Measurements from ENCODE around the gene PCGF5.
"Not testable (repeated sequence)": the region's sequence is repeated elsewhere in the genome, so short reads cannot be mapped to it uniquely, and the experiment has no call there.

Gene PCGF5

DNA sequence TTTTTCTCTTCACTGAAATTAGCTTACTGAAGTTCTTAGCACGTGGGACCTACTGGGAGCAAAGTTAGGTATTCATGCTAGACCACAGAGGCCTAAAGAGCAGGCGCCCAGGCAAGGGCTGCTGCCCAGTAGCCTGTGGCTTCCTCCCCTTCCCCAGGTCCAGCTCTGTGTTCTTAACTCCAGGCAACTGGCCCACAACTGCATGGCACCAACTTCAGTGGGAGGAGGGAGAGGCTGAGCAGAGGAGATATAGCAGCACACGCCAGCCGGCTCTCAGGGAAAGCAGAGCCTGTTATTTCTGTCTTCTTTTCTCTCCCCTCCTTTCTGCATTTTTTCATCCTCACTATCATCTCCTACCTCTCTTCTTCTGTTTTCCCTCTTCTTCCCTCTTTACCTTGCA is 67.4 kb downstream of the PCGF5 start:
- no peak for DNase-seq

DNA sequence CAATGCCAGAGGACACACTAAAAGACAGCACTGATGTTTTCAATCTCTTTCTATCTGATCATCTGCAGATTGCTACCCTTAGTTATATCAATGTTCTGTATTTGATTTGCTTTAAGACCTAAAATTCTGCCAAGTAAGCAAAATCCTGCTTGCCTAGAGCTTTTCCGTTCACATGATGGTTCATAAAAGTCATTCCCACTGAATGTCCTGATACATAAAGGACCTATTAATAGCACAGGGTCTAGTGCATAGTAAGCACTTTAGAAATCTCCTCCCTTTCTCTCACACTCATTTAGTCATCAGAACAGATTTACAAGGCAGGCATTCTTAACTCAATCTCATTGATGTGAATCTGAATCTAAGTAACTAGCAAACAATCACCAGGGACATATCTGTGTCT is 68.8 kb downstream of the PCGF5 start:
- no peak for DNase-seq

DNA sequence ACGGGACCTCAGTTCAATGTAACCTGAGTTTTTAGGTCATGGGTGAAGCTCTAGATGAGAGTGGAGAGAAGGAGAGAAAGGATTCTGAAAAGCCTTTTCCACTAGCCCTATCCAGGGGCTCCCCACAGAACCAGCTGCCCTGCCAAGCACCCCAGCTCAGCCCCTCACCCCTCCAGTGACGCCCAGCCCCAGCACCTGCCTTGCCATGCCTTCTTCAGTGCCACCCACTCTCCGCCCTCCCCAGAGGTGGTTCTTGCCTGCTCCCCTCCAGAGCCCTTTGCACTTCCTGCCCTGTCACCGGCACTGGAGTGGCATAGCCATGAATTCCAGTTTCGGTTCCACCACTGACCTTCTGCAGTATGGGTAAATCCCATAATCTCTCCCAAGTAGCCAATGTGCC is 70.1 kb downstream of the PCGF5 start:
- DNase-seq = no peak

DNA sequence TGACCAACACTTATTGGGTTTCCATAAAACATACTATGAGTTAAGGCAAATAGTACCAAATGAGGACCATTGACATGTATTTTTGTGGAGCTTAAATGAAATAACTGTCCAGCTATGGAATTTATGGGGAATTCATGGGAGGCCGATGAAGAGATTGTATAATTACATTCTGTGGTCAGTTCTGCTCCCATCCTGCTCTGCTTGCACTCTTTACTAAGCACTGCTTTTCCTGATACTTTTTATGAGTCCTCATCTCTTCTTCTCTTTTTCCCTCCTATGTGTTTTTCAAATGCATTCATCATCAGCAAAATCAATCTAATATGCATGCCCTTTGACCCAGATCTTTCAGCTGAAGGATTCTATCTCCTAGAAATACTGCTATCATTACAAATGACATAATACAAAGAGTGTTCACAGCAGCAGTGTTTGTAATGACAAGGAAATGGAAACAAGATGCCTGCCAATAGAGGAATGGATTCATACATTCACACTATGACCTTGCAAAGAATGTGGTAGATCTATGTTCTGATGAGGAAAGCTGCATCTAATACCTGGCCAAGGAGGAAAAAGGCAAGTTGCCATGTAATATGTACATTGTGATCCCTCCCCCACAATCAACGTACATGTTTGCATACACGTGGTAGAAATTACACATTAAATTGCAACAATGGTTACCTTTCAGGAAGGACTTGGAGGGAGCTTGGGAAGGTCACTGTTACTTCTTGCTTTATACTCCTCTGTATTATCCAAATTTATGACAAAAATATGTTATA is 73.9 kb downstream of the PCGF5 start:
- no peak for DNase-seq

DNA sequence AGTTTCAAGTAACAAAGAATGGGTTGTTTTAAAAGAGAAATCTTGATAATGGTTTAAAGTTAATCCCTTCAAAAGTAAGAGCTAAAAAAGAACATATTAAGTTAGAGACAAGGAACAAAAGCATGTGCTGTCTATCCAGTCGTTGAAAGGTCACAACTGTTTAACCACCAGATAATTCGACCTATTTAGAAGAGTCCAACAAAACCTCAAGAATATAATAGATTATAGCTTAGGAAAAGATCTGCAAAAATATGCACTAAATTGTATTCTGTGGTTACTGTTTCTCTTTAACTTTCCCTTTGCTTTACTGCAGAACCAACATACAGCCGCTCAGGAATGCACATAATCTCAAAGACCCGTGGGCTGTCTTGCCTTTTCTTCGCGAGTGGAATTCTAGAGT is 74.9 kb downstream of the PCGF5 start:
- DNase-seq = no peak

DNA sequence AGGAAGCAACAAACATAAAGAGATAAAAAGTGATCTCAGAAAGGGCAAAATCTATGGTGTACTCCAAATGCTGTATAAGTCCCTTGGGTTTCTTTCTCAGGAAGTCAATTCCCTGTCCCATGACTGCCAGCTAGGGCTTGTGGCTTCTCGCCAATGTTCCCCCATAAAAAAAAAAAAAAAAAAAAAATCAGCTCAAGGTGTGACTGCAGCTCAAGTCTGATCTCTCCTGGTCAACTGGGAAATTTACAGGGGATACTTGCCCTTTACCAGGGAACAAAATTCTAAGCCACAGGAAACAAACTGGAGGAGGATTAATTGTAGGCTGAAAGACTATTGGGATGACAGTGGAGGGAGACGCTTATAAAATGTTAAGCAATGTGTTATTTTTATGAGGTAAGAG is 76.0 kb downstream of the PCGF5 start:
- peak; percentile 27 for DNase-seq

DNA sequence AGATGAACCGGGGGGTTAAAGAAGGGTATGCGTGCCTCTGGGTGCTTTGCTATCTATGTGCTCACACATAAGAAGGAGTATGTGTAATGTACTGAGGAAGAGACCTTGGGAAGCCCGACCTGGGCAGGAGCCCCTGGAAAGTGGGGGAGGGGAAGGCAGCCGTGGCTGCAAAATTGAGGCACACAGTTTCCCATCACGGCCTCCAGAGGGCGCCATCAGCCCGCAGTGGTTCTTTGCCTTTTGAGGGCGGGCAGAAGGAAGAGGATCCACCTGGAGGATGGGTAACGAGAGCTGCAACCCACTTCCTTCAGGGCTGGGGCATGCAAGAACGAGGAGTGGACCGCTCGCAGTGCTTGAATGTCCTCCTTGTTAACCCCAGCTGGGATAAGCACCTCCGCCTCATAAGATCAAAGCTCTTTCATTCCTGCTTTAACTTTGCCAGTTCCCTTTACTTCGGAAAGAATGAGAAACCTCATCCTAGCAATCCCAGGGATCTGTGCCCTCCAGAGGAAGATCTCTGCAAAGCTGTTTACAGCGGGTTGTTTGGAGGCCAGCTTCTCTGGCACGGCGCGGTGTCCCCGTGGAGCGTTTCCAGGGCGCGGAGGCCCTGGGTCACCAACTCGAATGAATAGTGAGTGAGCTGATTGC is 77.9 kb downstream of the PCGF5 start:
- peak; percentile 86 for DNase-seq

DNA sequence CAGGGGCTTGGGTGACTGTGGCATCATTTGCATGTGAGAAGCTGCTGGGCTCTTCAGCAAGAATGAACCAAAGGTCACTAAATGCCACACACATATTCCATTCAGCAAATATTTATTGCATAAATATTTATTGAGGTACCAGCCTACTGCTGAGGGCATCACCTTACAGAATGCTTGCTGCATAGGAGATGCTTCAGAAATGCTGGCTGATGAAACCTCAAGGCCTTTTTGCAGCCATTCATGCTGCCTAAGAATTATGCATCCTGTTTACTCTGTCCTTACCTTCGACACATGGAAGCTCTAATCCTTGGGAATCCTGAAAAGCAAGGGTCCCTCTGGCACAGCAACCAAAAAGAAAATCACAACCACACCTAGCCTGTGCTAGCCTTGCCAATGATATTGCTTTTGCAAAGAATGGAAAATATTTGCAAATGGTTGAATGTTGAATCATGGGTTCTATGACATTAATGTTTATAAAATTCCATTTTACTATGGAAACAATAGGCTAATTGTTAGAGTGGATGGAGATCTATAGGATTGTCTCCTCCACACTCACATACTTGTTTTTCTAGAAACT is 79.6 kb downstream of the PCGF5 start:
- DNase-seq = no peak

DNA sequence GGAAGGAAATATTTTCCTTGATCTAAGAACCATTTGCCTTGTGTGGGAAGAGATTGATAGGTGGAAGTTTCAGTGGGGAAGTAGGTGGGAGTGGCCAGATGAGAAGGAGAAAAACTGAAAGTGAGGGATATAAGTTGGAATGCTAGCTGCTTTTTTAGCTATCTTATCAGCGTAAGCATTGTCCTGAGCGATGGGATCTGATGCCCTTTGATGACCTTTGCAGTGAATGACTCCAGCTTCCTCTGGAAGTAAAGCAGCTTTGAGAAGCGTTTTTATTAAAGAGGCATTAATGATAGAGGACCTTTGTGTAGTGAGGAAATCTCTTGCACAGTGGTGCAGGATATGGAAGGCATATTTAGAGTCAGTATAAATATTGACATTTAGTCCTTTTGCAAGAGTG is 82.5 kb downstream of the PCGF5 start:
- not testable (repeated sequence) for DNase-seq

DNA sequence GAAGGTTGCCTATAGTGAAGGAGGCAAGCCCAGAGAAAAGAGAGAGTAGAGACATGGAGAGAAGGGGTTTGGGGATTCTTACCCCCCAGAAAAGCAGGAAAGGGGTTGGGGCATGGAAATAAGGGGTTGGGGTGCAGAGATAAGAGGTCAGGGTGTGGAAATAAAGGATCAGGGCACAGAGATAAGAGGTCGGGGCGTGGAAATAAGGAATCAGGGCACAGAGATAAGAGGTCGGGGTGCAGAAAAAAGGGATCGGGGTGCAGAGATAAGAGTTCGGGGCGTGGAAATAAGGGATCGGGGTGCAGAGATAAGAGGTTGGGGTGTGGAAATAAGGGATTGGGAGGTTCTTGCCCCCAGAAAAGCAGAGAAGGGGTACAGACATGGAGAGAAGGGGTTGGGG is 85.5 kb downstream of the PCGF5 start:
- not testable (repeated sequence) for DNase-seq

DNA sequence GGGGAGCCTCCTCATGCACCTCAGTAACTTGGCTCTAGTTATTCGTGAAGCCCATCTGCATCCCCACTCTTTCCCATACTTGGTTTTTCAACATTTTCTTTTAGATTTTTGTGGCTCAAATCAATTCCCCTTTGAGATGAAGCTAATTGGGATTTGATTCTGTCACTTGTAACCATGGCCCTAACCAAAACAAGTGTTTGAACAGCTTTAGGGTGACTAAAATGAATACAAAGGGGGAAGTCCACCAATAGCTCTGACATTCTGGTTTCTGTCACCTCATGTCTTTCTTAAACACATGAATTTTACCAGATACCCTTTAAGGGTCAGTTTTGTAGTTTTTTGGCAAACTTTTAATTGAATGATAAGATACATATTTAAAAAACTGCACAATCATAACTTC is 87.0 kb downstream of the PCGF5 start:
- DNase-seq = no peak

DNA sequence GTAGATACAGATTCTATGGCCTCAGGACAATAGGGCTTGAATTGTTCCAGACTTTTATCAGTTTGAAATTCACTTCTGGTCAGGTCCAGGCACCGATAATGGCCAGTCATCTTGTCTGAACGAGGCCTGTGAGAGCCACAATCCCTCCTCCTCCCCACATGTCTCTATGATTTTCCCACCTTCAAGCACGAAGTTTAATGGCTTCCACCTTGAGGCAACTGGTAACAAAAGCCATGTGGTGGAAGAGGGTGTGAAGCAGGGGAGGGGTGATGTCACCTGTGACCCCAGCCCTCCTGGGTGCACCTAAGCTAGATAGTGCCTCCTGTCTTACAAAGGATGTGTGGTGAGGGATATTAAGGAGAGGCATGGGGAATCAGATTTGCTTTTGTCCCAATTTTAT is 89.2 kb downstream of the PCGF5 start:
- no peak for DNase-seq

DNA sequence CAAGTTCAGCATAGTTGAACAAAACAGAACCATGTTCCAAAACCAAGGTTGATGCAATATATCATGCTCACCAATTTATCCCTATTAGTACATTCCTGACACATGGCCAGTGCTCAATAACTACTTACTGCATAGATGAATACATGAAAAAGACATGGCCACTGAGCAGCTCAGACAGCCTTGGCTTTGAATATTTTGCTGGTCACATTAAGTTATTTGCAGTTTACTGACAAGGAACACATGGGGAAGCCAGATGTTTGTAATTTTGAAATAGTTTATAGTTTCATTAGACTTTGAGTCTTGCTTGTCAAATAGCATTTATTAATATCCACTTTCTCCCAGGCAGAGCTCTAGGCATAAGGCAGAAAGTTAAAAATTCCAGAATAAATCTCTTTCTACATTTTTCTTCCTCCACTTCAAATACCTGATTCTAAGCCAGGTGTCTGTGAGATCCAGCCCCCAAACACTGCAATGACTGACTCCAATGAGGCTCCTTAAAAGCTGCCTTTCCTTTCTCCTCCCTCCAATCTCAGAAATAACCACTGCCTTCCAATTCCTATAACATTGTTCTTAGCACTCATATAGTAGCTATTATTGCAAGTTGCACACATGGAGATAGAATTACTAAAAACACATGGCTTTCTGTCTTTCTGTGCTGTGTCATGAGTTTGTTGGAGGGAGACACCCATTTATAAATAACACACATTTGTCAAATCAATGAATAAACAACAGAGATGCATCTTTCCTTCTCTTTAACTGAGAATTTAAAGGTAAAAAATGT is 91.3 kb downstream of the PCGF5 start:
- DNase-seq = no peak

DNA sequence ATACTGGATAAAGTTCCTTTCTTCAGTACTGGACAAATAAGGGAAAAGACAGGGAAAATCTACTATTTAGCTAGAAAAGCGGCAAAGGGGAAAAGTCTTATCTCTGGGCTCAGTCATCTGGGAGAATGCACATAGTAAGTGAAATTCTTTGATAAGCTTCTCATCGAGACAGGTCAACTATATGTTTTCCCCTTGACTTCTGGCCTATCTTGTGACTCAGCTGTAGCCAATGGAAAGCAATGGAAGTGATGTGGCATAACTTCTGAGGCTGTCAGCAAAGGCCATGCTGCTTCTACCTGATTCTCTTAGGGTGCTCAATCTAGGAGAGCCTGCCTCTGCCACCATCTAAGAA is 91.9 kb downstream of the PCGF5 start:
- no peak for DNase-seq

DNA sequence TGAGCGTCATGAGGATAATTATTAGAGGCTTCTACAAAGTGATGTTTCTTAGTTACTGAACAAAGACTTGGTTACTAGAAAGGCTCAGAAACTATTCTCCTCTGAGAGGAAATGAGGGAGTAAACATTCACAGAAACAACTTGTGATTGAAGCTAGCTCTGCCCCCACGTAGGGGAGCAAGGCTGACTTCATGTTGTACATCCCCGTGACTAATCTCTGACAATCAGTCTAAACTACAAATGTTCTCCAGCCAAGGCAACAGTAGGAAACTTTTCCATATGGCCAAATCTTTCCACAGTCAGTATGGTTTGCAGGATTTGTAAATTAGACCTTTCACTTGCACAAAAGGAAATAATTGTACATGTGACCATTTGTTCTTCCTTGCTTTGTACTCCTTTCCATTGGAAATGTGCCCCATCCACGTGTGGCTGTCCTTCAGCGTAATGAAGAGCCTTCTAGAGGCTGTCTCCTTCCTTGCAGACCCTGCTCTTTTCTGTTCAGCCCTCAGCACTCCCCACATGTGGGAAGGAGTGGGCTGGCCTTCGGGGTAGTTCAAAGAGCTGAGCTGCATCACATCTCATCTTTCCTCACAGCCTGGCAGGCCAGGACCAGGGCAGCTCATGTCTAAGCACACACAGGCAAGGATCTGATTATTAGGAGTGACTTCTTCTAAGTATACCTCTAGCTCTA is 93.5 kb downstream of the PCGF5 start:
- DNase-seq = no peak

DNA sequence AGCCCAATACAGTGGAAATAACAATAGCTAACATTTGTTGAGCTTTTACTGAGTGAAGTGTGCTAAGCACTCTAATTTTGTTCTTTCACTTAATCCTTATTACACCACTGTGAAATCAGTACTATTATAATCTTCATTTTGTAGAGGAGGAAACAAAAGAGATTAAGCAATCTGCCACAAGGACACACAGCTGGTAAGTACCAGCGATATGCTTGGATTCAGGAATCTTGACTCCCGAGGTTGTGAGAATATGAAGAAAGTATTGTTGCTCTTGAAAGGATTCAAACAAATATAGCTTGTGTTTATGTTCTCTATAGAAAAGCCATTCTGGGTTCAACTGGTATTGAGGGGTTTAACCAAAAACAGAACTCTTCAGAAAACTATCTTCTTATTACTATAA is 96.0 kb downstream of the PCGF5 start:
- no peak for DNase-seq

DNA sequence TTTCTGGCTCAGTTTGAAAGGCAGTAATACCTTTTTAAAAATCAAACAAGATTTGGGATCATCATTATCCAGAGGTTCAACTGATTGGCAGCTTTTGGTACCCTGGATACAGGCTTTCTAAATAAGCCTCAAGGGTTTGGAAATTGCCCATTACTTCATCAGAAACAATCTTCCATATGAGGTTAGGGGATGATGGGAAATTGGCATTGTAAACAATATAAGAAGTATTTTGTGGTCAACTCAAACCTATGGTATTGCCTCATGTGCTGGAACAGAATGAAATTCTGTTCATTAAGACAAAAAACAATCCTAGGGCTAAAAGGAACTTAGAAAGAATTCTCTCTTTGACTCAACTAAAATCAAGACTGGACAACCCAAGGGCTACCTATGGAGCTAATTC is 97.1 kb downstream of the PCGF5 start:
- no peak for DNase-seq

DNA sequence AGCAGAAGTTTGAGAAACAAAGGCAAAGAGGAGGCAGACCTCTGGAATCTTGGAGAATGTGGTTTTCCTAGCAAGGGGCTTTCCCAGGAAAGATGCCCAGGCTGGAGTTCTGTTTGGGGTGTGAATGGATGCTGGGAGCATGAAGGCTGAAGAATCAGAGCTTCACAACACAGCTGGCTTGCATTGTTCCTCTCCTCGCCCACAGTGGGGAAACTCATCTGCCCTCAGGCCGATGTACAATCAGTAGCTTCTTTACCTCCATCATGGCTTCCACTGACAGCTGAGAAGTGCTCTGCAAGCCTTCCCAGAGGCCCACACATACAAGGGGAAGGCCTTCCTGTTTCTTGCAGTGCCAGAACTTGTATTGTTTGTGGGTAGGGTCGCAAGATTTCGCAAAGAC is 98.9 kb downstream of the PCGF5 start:
- no peak for DNase-seq

DNA sequence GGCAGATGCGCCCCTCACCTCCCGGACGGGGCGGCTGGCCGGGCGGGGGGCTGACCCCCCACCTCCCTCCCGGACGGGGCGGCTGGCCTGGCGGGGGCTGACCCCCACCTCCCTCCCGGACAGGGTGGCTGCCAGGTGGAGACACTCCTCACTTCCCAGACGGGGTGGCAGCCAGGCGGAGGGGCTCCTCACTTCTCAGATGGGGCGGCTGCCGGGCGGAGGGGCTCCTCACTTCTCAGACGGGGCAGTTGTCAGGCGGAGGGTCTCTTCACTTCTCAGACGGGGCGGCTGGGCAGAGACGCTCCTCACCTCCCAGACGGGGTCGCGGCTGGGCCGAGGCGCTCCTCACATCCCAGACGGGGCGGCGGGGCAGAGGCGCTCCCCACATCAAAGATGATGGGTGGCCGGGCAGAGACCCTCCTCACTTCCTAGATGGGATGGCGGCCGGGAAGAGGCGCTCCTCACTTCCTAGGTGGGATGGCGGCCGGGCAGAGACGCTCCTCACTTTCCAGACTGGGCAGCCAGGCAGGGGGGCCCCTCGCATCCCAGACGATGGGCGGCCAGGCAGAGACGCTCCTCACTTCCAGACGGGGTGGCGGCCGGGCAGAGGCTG is 102.9 kb downstream of the PCGF5 start:
- DNase-seq = not testable (repeated sequence)

DNA sequence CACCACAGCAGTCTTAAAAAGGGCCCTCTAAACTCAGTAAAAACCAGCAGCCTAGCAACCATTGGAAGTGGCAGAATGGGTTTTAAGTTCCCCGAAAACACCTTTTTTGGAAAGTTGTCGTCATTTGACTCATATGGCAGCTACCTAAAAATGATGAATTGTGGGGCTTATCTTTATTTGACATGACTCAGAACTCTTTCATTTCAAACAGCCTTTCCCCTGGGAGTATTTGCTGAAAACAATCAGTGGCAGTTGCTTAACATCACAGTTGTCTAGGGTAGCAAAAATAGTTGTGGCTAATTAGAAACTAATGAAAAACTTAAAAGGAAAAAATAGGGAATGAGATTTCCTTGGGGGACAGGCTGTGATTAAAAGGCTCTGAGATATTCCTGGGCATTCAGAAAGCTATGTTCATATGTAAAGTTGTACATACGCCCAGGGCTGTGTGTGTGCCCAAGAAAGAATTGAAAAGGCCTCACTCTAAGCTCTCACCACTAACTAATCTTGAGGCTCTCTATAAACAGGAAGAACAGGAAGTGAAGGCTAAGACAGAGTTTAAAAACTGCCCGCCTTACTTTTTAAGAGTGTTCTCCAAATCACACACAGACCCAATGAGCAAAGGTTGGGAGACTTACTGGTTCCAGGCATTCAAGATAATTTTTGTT is 108.0 kb downstream of the PCGF5 start:
- DNase-seq = no peak
